ENCODE measurements around the gene TENM4.

The TENM4 gene

GRCh38 chr11:78922859-78923625 is 517.8 kb downstream of the TENM4 start:
- CTCF ChIA-PET, result no interaction called here
- TF ChIP-seq FOXA1 (IDR thresholded peaks at IDR 0.05) (no peak), ZNF384 (IDR thresholded peaks at IDR 0.05) (no peak), NFRKB (IDR thresholded peaks at IDR 0.05) (no peak), FOXM1 (IDR thresholded peaks at IDR 0.05; ENCODE audit: borderline replicate concordance) (no peak), LEF1 (IDR thresholded peaks at IDR 0.05; ENCODE audit: borderline replicate concordance) (no peak), PKNOX1 (IDR thresholded peaks at IDR 0.05) (no peak), HDGF (IDR thresholded peaks at IDR 0.05; ENCODE audit: borderline replicate concordance) (no peak), SUZ12 (IDR thresholded peaks at IDR 0.05) (no peak), TARDBP (IDR thresholded peaks at IDR 0.05) (no peak), BHLHE40 (IDR thresholded peaks at IDR 0.05; ENCODE audit: borderline replicate concordance) (no peak), L3MBTL2 (conservative IDR thresholded peaks at IDR 0.05) (no peak)
- POLR2A ChIA-PET, result no interaction called here
- no peak for DNase-seq (ENCODE audit: extremely low spot score)

- no peak for TF ChIP-seq SP1 (IDR thresholded peaks at IDR 0.05)
- TF ChIP-seq TARDBP (IDR thresholded peaks at IDR 0.05), result no peak
- TF ChIP-seq PKNOX1 (IDR thresholded peaks at IDR 0.05), result no peak
- TF ChIP-seq NFRKB (IDR thresholded peaks at IDR 0.05), result no peak
- no peak for TF ChIP-seq CTBP1 (IDR thresholded peaks at IDR 0.05; ENCODE audit: borderline replicate concordance)
- TF ChIP-seq FOXK2 (IDR thresholded peaks at IDR 0.05), result no peak
- no peak for TF ChIP-seq FOXM1 (IDR thresholded peaks at IDR 0.05; ENCODE audit: borderline replicate concordance)
- no peak for TF ChIP-seq SUZ12 (IDR thresholded peaks at IDR 0.05)
- no peak for TF ChIP-seq ELF4 (IDR thresholded peaks at IDR 0.05)
- TF ChIP-seq LEF1 (IDR thresholded peaks at IDR 0.05; ENCODE audit: borderline replicate concordance), result no peak
- no peak for TF ChIP-seq L3MBTL2 (conservative IDR thresholded peaks at IDR 0.05)
- no peak for DNase-seq (ENCODE audit: extremely low spot score)
- ChIA-PET POLR2A (no interaction called here), CTCF (no interaction called here)
Measured at GRCh38 chr11:78921509-78921908, 519.3 kb downstream of the TENM4 start.

GRCh38 chr11:78920329-78920728 is 520.5 kb downstream of the TENM4 start:
- ChIA-PET POLR2A (no interaction called here), CTCF (interaction anchor here (0.6 kb wide), 1 partner anchor 40 kb away, joined by 3 read pairs; no protein-coding TSS in a partner anchor)
- no peak for TF ChIP-seq BHLHE40 (IDR thresholded peaks at IDR 0.05; ENCODE audit: borderline replicate concordance)
- TF ChIP-seq LEF1 (IDR thresholded peaks at IDR 0.05; ENCODE audit: borderline replicate concordance), result no peak
- no peak for TF ChIP-seq TARDBP (IDR thresholded peaks at IDR 0.05)
- TF ChIP-seq L3MBTL2 (conservative IDR thresholded peaks at IDR 0.05), result no peak
- no peak for TF ChIP-seq FOXM1 (IDR thresholded peaks at IDR 0.05; ENCODE audit: borderline replicate concordance)
- no peak for TF ChIP-seq FOXK2 (IDR thresholded peaks at IDR 0.05)
- TF ChIP-seq NFRKB (IDR thresholded peaks at IDR 0.05), result no peak
- no peak for TF ChIP-seq HDGF (IDR thresholded peaks at IDR 0.05; ENCODE audit: borderline replicate concordance)
- no peak for TF ChIP-seq CTBP1 (IDR thresholded peaks at IDR 0.05; ENCODE audit: borderline replicate concordance)
- no peak for TF ChIP-seq SP1 (IDR thresholded peaks at IDR 0.05)
- no peak for TF ChIP-seq ZNF384 (IDR thresholded peaks at IDR 0.05)
- no peak for TF ChIP-seq ELF4 (IDR thresholded peaks at IDR 0.05)
- no peak for TF ChIP-seq SUZ12 (IDR thresholded peaks at IDR 0.05)
- no peak for TF ChIP-seq ARNT (IDR thresholded peaks at IDR 0.05)
- no peak for TF ChIP-seq PKNOX1 (IDR thresholded peaks at IDR 0.05)
- no peak for DNase-seq (ENCODE audit: extremely low spot score)

- ChIA-PET CTCF (no interaction called here), POLR2A (no interaction called here)
- DNase-seq (ENCODE audit: extremely low spot score), result no peak
- TF ChIP-seq ZNF384 (IDR thresholded peaks at IDR 0.05) (no peak), HDGF (IDR thresholded peaks at IDR 0.05; ENCODE audit: borderline replicate concordance) (no peak), SP1 (IDR thresholded peaks at IDR 0.05) (no peak), ARNT (IDR thresholded peaks at IDR 0.05) (no peak), NFRKB (IDR thresholded peaks at IDR 0.05) (no peak), L3MBTL2 (conservative IDR thresholded peaks at IDR 0.05) (no peak), BHLHE40 (IDR thresholded peaks at IDR 0.05; ENCODE audit: borderline replicate concordance) (no peak), LEF1 (IDR thresholded peaks at IDR 0.05; ENCODE audit: borderline replicate concordance) (no peak), FOXA1 (IDR thresholded peaks at IDR 0.05) (no peak), PKNOX1 (IDR thresholded peaks at IDR 0.05) (no peak), ELF4 (IDR thresholded peaks at IDR 0.05) (no peak), FOXM1 (IDR thresholded peaks at IDR 0.05; ENCODE audit: borderline replicate concordance) (no peak), CTBP1 (IDR thresholded peaks at IDR 0.05; ENCODE audit: borderline replicate concordance) (no peak), TARDBP (IDR thresholded peaks at IDR 0.05) (no peak), FOXK2 (IDR thresholded peaks at IDR 0.05) (no peak), SUZ12 (IDR thresholded peaks at IDR 0.05) (no peak)
Measured at GRCh38 chr11:78916759-78917158, 524.1 kb downstream of the TENM4 start.

GRCh38 chr11:78914503-78914902 is 526.3 kb downstream of the TENM4 start:
- CTCF ChIA-PET, result no interaction called here
- no peak for DNase-seq (ENCODE audit: extremely low spot score)
- TF ChIP-seq PKNOX1 (IDR thresholded peaks at IDR 0.05) (peak; percentile 65), L3MBTL2 (conservative IDR thresholded peaks at IDR 0.05) (no peak), LEF1 (IDR thresholded peaks at IDR 0.05; ENCODE audit: borderline replicate concordance) (no peak)
- POLR2A ChIA-PET, result no interaction called here

Data from HEK293T (cell line).